H4 (cell line): ENCODE data around the gene RS1. TPM values are rescaled to one million over a fixed set of nuclear protein-coding genes. Genes with fewer than 3 reads are reported as not detected.

Source experiments
- DNase-seq: peaks from one replicate; pipeline ENCODE4 v3.0.0-alpha.2; 2015; ENCODE audit warnings: low spot score
- total RNA-seq: library from RNA; depleted of rRNA; stranded (reverse); fragments of >200 nt; shearing (Covaris generic); gene quantifications from 2 replicates; pipeline ENCODE4 v1.2.3, GENCODE V29; 2014; rRNA removed

RS1 gene
- total RNA-seq, 1 experiment from 2014 or later: not detected

- DNase-seq: peak; percentile 10
Measured at GRCh38 chrX:18598413-18598812, 73.5 kb downstream of the RS1 start.

DNA sequence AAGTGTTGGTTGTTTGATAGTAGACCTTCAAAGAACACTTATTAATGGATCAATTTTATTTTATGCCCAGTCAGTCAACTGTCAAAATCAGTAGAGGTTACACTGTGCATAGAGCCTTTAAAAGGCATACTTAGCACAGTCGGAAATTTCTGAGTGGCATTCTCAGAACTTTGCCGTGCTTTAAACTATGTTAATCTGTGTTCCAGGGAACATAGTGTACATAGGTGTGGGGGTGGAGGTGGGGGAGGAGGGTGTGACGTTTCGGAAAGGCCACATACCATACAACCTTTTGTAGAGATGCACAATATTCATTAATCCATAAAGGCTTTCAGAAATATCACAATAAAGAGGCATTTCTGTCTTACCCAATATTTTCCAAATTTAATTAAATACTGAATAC, 75.8 kb downstream of the RS1 start:
- DNase-seq: no peak

DNA sequence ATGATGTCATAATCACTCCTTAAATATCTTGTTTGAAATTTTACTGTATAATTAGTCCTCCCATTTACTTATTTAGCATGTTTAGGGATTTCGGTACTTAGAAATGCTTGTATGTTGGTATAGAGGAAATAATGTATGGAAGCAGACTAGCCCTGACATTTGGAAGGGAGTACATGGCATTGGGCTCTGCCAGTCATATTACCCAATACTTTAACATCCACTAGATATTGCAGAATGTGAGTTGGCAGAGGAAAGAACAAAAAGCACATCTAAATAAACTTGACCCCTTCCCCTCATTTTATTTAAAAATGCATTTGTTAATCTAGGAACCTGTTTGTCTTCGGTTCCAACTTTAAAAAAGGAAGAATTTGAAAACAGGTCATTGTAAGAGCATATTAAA, 77.8 kb downstream of the RS1 start:
- DNase-seq: no peak

GRCh38 chrX:18591834-18592233, 80.1 kb downstream of the RS1 start:
- no peak for DNase-seq

Other genes starting within 250 kb of the RS1 start
- 1.5 and 2.9 TPM in 2 replicates for gene CDKL5, start 246.5 kb downstream of the RS1 start, total RNA-seq
- 0.64 and 0.72 TPM in 2 replicates for gene PPEF1, start 35.5 kb upstream of the RS1 start, total RNA-seq